ENCODE results near the gene SNX25.
"Not testable (repeated sequence)": the region's sequence is repeated elsewhere in the genome, so short reads cannot be mapped to it uniquely, and the experiment has no call there.

Gene SNX25

GRCh38 chr4:185209031-185209851 lies at the start of gene SNX25:
SNX25 (plus strand) TSS chr4:185209598; CDS start chr4:185209827, 229 bp downstream.
- DNase-seq = peak; percentile 91

GRCh38 chr4:185165605-185166063 lies 43.8 kb upstream of the SNX25 start:
- DNase-seq = peak; percentile 80

GRCh38 chr4:185167234-185167633 lies 42.2 kb upstream of the SNX25 start:
- DNase-seq = no peak

- no peak for DNase-seq
Measured at GRCh38 chr4:185171373-185172071, 37.9 kb upstream of the SNX25 start.

- no peak for DNase-seq
Measured at GRCh38 chr4:185179488-185179887, 29.9 kb upstream of the SNX25 start.

- DNase-seq = no peak
Measured at GRCh38 chr4:185182239-185182638, 27.2 kb upstream of the SNX25 start.

GRCh38 chr4:185183622-185184281 lies 25.6 kb upstream of the SNX25 start:
- peak; percentile 77 for DNase-seq

- DNase-seq = no peak
Measured at GRCh38 chr4:185186769-185187168, 22.6 kb upstream of the SNX25 start.

GRCh38 chr4:185189606-185190305 lies 19.6 kb upstream of the SNX25 start:
- DNase-seq = no peak

- DNase-seq = no peak
Measured at GRCh38 chr4:185190306-185190856, 19.0 kb upstream of the SNX25 start.

- DNase-seq = no peak
Measured at GRCh38 chr4:185192059-185192458, 17.3 kb upstream of the SNX25 start.

GRCh38 chr4:185194924-185195888 lies 14.2 kb upstream of the SNX25 start:
- no peak for DNase-seq

GRCh38 chr4:185196437-185196836 lies 13.0 kb upstream of the SNX25 start:
- DNase-seq = no peak

GRCh38 chr4:185198189-185198588 lies 11.2 kb upstream of the SNX25 start:
- not testable (repeated sequence) for DNase-seq

GRCh38 chr4:185201977-185202962 lies 7.1 kb upstream of the SNX25 start:
- peak; percentile 24 for DNase-seq

GRCh38 chr4:185202984-185203485 lies 6.4 kb upstream of the SNX25 start:
- DNase-seq = peak; percentile 58

- peak; percentile 78 for DNase-seq
Measured at GRCh38 chr4:185203486-185204237, 5.7 kb upstream of the SNX25 start, which contains the start of gene CFAP97. CFAP97 (minus strand) TSS chr4:185204000; CDS start chr4:185191196, 12,804 bp downstream.

GRCh38 chr4:185204238-185204910 lies 5.0 kb upstream of the SNX25 start:
- no peak for DNase-seq

Data from activated CD4-positive, alpha-beta T cell treated with anti-CD3 and anti-CD28 coated beads, Interleukin-2, amount 50 U/mL, for 16 hours (primary cell).